Mucosa of gallbladder (tissue), 1 donor: ENCODE results near the gene ZNF253. TPM values are rescaled to one million over a fixed set of nuclear protein-coding genes. Genes with fewer than 3 reads are reported as not detected.
"Not testable (repeated sequence)": the region's sequence is repeated elsewhere in the genome, so short reads cannot be mapped to it uniquely, and the experiment has no call there.

Experiments used
- DNase-seq: peaks from one replicate; pipeline ENCODE4 v3.0.0-alpha.2; 2020; ENCODE audit warnings: low spot score
- total RNA-seq: library from RNA; stranded (reverse); gene quantifications from one replicate; pipeline ENCODE4 v1.2.1, GENCODE V29; 2021
- donor health status: DM: no; HTN: no; CAD: no.

Gene ZNF253
- total RNA-seq, 1 donor from 2014 or later, result 16.0 TPM

- no peak for DNase-seq
Measured at GRCh38 chr19:19900139-19900728, 34.6 kb downstream of the ZNF253 start.

- peak; percentile 98 for DNase-seq
Measured at GRCh38 chr19:19900729-19901444, 35.2 kb downstream of the ZNF253 start, which contains the start of gene ZNF93. Gene ZNF93 (plus strand): TSS chr19:19900946. CDS start chr19:19901089, 143 bp downstream.

- DNase-seq, result not testable (repeated sequence)
Measured at GRCh38 chr19:19907551-19907950, 41.9 kb downstream of the ZNF253 start.

- no peak for DNase-seq
Measured at GRCh38 chr19:19909654-19910053, 44.0 kb downstream of the ZNF253 start.

GRCh38 chr19:19911150-19911549, 45.5 kb downstream of the ZNF253 start:
- no peak for DNase-seq

GRCh38 chr19:19914596-19914995, 48.9 kb downstream of the ZNF253 start:
- DNase-seq, result no peak

- DNase-seq, result peak; percentile 47
Measured at GRCh38 chr19:19930417-19930816, 64.7 kb downstream of the ZNF253 start.

GRCh38 chr19:19933432-19934314, 68.0 kb downstream of the ZNF253 start:
- DNase-seq, result not testable (repeated sequence)

GRCh38 chr19:19937403-19937802, 71.7 kb downstream of the ZNF253 start:
- DNase-seq, result no peak

- no peak for DNase-seq
Measured at GRCh38 chr19:19938449-19938848, 72.8 kb downstream of the ZNF253 start.

- DNase-seq, result no peak
Measured at GRCh38 chr19:19943848-19944582, 78.3 kb downstream of the ZNF253 start.

Other genes with a start within 250 kb of the ZNF253 start
- 9.9 TPM for gene PBX4, start 247.2 kb upstream of the ZNF253 start, total RNA-seq
- gene LPAR2, start 237.7 kb upstream of the ZNF253 start, total RNA-seq, result 44.3 TPM
- gene GMIP, start 222.2 kb upstream of the ZNF253 start, total RNA-seq, result 28.5 TPM
- gene ATP13A1, start 202.2 kb upstream of the ZNF253 start, total RNA-seq, result 86.5 TPM
- gene ZNF101, start 197.0 kb upstream of the ZNF253 start, total RNA-seq, result 9.2 TPM
- 6.4 TPM for gene ZNF14, start 132.8 kb upstream of the ZNF253 start, total RNA-seq
- 28.9 TPM for gene ZNF506, start 44.1 kb upstream of the ZNF253 start, total RNA-seq
- gene ZNF93, start 35.1 kb downstream of the ZNF253 start, total RNA-seq, result 3.9 TPM
- gene ZNF682, start 173.6 kb downstream of the ZNF253 start, total RNA-seq, result 6.0 TPM
- gene ZNF90, start 212.1 kb downstream of the ZNF253 start, total RNA-seq, result 3.9 TPM